Sigmoid colon (tissue), 7 donors: ENCODE data around the gene GPR65. TPM values are rescaled to one million over a fixed set of nuclear protein-coding genes. Genes with fewer than 3 reads are reported as not detected.

Source experiments
- DNase-seq: peaks from one replicate; pipeline ENCODE4 v3.0.0-alpha.2; 2019
- H3K27ac ChIP-seq, 4 donors: fragments of 200-600 bp; sonication (generic); one replicate each; pipeline ENCODE4 v1.5.1; 2016 to 2019; ENCODE audit warnings: mild to moderate bottlenecking in 1 of 4
- H3K27me3 ChIP-seq, 3 donors: fragments of 200-600 bp; sonication (generic); one replicate each; pipeline ENCODE4 v1.5.1; 2019; ENCODE audit warnings: mild to moderate bottlenecking in 1 of 3
- H3K36me3 ChIP-seq, 4 donors: fragments of 200-600 bp; sonication (generic); one replicate each; pipeline ENCODE4 v1.5.1; 2016 to 2019
- H3K4me1 ChIP-seq, 4 donors: fragments of 200-600 bp; sonication (generic); one replicate each; pipeline ENCODE4 v1.5.1; 2017 to 2019
- H3K4me3 ChIP-seq, 4 donors: fragments of 200-600 bp; sonication (generic); one replicate each; pipeline ENCODE4 v1.5.1; 2017 to 2019; ENCODE audit warnings: mild to moderate bottlenecking in 2 of 4, moderate library complexity in 1 of 4
- H3K9me3 ChIP-seq, 4 donors: fragments of 200-600 bp in 3 of 4; sonication (generic) in 3 of 4; one replicate each; pipeline versions ENCODE4 v1.5.1 to v1.6.1; 2013 to 2019
- EP300 ChIP-seq, 4 donors: sonication (generic); formaldehyde crosslinking; IDR thresholded peaks; one replicate each; pipeline ENCODE4 v1.6.1; 2017; ENCODE audit warnings: antibody characterized with exemption in 4 of 4
- POLR2A ChIP-seq, 2 donors: fragments of 450-650 bp; IDR thresholded peaks; one replicate each; pipeline ENCODE4 v1.6.1; 2016; ENCODE audit warnings: antibody characterized with exemption in 2 of 2, mild to moderate bottlenecking in 2 of 2, moderate library complexity in 2 of 2
- POLR2AphosphoS5 ChIP-seq, 4 donors: sonication (generic); formaldehyde crosslinking; IDR thresholded peaks; one replicate each; pipeline ENCODE4 v1.6.1; 2017; ENCODE audit warnings: antibody characterized with exemption in 4 of 4
- WGBS, 2 donors: extraction: QIAGEN DNeasy Blood & Tissue Kit; methylation state at CpG; one replicate each; pipeline ENCODE4 v1.1.7; 2013; 5-methylcytosine and 5-hydroxymethylcytosine counted together
- intact Hi-C: fragments of 100-400 bp; cut with DNase I; formaldehyde crosslinking; loops from one replicate; pipeline ENCODE4 v1.15.1; 2023
- polyA plus RNA-seq, 3 donors: library from polyadenylated mRNA; stranded (reverse); fragments of 200-250 nt; gene quantifications; one replicate each; pipeline ENCODE4 v1.2.3, GENCODE V29; 2013
- total RNA-seq, 4 donors: library from RNA; depleted of rRNA; stranded (reverse); fragments of >200 nt; gene quantifications; one replicate each; pipeline ENCODE4 v1.1.0, GENCODE V29; 2016
- TF ChIP-seq, protein P1 (sequence below), 4 experiments: fragments of 450-650 bp in 3 of 4; fragments of 200-600 bp in 1 of 4; IDR thresholded peaks; one replicate each; pipeline ENCODE4 v1.5.1; 2016 to 2019; ENCODE audit warnings: antibody characterized with exemption in 4 of 4, mild to moderate bottlenecking in 3 of 4, moderate library complexity in 2 of 4
- donor health status: healthy with polysubstance abuse.
- donor health status: Bipolar disorder and iron deficiency.
- donor health status: healthy.

Gene GPR65
- total and polyA plus RNA-seq, 7 donors, result 0.92 to 3.2 (median 1.4) TPM

DNA sequence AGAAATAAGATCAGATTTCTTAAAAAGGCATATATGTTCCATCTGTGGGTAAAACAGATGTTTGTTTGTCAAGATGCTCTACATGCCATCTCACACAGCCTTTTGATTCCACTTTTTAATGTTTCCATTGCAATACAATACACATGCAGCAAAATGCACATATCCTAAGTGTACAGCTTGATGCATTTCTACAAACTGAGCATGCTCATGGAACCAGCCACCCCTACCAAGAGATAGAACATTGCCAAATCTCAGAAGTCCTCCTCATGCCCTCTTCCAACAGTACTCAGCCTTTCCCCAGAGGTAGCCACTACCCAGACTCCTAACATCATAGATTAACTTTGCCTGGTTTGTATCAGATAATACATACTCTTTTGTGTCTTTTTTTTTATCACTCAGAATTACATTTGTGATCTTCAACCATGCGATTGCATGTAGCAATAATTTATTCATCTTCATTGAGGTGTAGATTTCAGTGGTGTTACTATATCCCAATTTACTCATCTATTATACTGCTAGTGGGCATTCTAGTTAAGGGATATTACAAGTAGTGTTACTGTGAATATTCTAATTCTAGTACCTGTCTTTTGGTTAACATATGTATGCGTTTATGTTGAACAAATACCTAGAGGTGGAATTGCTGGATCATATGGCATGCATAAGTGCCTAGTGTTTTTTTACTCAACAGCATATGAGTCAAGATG, 3.3 kb downstream of the GPR65 start:
- Histone ChIP-seq H3K36me3 (no peaks in the 10 kb centered on the region), H3K27me3 (no peaks in the 10 kb centered on the region), H3K27ac (no peak overlapping the region), H3K4me1 (no peaks in the 10 kb centered on the region), H3K9me3 (no peaks in the 10 kb centered on the region), H3K4me3 (no peak overlapping the region)
- DNase-seq, result no peak
- TF ChIP-seq POLR2A (IDR thresholded peaks at IDR 0.05), result no peak
- WGBS, 2 donors, result 93% methylated on average over 2 of the region's 2 CpGs
- intact Hi-C loops, result no loop called here

DNA sequence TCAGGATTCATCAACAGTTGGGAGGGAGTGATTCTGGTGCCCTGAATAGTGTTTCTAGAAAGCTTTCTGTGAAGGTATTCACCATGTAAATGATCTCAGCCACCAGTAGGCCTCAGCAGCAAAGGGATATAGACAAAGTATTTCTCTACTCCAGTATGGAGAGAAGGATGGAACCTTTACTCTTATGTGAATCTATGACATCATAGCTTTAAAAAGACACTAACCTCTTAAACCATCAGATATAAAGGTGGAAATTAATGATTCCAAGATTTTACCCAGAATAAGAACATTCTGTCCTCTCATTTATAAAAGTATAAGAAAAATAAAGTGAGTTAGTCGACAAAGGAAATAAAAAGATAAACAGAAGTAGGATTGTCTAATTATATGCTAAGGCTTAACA, 4.6 kb downstream of the GPR65 start:
- DNase-seq, result no peak
- Histone ChIP-seq H3K9me3 (no peaks in the 10 kb centered on the region), H3K4me1 (peaks cover 0 to 4% (median 0%) of the 10 kb centered on the region in 4 donors), H3K4me3 (no peak overlapping the region), H3K27me3 (no peaks in the 10 kb centered on the region), H3K36me3 (no peaks in the 10 kb centered on the region), H3K27ac (no peak overlapping the region)
- TF ChIP-seq EP300 (IDR thresholded peaks at IDR 0.05), result no peak
- TF ChIP-seq POLR2AphosphoS5 (IDR thresholded peaks at IDR 0.05), result no peak
- TF ChIP-seq POLR2A (IDR thresholded peaks at IDR 0.05), result no peak
- TF ChIP-seq, protein P1, sequence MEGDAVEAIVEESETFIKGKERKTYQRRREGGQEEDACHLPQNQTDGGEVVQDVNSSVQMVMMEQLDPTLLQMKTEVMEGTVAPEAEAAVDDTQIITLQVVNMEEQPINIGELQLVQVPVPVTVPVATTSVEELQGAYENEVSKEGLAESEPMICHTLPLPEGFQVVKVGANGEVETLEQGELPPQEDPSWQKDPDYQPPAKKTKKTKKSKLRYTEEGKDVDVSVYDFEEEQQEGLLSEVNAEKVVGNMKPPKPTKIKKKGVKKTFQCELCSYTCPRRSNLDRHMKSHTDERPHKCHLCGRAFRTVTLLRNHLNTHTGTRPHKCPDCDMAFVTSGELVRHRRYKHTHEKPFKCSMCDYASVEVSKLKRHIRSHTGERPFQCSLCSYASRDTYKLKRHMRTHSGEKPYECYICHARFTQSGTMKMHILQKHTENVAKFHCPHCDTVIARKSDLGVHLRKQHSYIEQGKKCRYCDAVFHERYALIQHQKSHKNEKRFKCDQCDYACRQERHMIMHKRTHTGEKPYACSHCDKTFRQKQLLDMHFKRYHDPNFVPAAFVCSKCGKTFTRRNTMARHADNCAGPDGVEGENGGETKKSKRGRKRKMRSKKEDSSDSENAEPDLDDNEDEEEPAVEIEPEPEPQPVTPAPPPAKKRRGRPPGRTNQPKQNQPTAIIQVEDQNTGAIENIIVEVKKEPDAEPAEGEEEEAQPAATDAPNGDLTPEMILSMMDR (IDR thresholded peaks at IDR 0.05), result no peak
- intact Hi-C loops, result no loop called here
- 88 to 91% methylated on average over 1 of the region's 1 CpG for WGBS, 2 donors

DNA sequence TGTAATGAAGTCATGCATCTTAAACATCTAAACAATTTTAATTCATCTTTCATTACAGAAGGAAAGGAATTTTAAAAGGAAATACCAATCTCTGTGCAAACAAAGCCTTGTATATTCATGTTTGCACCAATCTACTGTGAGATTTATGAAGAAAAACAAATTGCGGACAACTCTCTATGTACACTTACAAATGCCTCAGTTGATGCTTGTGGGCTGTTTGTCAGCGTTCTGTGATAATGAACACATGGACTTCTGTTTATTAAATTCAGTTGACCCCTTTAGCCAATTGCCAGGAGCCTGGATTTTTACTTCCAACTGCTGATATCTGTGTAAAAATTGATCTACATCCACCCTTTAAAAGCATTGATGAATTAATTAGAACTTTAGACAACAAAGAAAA, 5.4 kb downstream of the GPR65 start:
- peaks cover 0 to 4% (median 0%) of the 10 kb centered on the region in 4 donors for H3K4me1 ChIP-seq
- H3K9me3 ChIP-seq, result no peaks in the 10 kb centered on the region
- H3K27ac ChIP-seq, result no peak overlapping the region
- H3K36me3 ChIP-seq, result no peaks in the 10 kb centered on the region
- H3K4me3 ChIP-seq, result no peak overlapping the region
- no peak for TF ChIP-seq POLR2A (IDR thresholded peaks at IDR 0.05)
- TF ChIP-seq, protein P1 (IDR thresholded peaks at IDR 0.05), result no peak
- no peak for TF ChIP-seq EP300 (IDR thresholded peaks at IDR 0.05)
- TF ChIP-seq POLR2AphosphoS5 (IDR thresholded peaks at IDR 0.05), result no peak
- no peak for DNase-seq
- no peaks in the 10 kb centered on the region for H3K27me3 ChIP-seq
- intact Hi-C loops, result loop anchor here (5.0 kb wide), 1 partner anchor 157 kb away; no protein-coding TSS in a partner anchor
- WGBS, 2 donors, result 78 to 87% methylated on average over 2 of the region's 2 CpGs

DNA sequence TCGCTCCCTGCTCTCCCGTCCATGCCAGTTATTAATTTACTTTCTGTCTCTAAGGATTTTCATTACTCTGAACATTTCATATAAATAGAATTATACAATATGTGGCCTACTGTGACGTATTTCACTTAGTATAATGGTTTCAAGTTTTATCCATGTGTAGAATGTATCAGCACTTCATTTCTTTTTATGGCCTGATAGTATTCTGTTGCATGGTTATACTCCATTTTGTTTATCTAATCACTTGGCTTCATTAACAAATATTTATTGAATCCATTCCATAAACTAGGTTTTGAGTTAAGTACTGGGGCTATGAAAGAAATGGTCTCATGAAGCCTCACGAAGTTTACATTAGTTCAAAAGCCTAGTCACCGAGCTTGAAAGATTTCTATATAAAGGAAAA, 7.6 kb downstream of the GPR65 start:
- 73 to 85% methylated on average over 5 of the region's 5 CpGs for WGBS, 2 donors
- no peaks in the 10 kb centered on the region for H3K9me3 ChIP-seq
- intact Hi-C loops, result loop anchor here (5.0 kb wide), 1 partner anchor 155 kb away; no protein-coding TSS in a partner anchor

DNA sequence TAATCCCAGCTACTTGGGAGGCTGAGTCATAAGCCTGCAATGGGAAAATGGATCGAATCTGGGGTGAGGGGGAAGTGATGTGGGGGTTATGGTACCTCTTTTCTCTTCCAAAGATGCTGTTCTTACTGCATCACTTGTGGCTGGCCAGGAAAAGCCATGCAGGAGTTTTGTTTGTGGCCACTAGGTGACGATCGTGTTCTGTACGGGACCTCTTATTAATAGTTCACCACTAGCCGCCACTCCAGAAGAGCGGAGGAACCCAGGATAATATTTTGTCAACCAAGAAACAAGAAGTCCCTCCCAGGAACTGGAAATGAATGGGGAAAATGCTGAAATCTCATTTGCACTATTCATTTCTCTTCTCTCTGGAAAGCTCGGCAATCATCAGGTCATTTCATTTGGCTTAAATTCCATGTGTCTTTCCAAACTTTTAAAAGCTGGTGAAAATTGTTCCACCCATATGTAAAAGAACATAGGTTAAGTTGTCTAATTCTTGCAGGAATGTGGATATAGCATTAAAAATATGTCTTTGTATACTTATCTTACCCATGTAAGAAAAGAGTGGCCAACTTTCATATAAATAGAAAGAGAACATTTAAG, 8.9 kb downstream of the GPR65 start:
- H3K27ac ChIP-seq, result no peak overlapping the region
- DNase-seq, result peak; percentile 78
- TF ChIP-seq POLR2A (IDR thresholded peaks at IDR 0.05), result no peak
- TF ChIP-seq EP300 (IDR thresholded peaks at IDR 0.05), result no peak
- TF ChIP-seq, protein P1 (IDR thresholded peaks at IDR 0.05), result peak in 3 of 4 experiments; percentile 70 to 82 (median 81)
- no peak for TF ChIP-seq POLR2AphosphoS5 (IDR thresholded peaks at IDR 0.05)

More for the DNA sequence above, 7.6 kb downstream of the GPR65 start:
- Histone ChIP-seq H3K27me3 (no peaks in the 10 kb centered on the region), H3K4me3 (no peak overlapping the region), H3K4me1 (peaks cover 0 to 4% (median 0%) of the 10 kb centered on the region in 4 donors), H3K36me3 (no peaks in the 10 kb centered on the region), H3K27ac (no peak overlapping the region)
- no peak for DNase-seq
- TF ChIP-seq EP300 (IDR thresholded peaks at IDR 0.05) (no peak), POLR2AphosphoS5 (IDR thresholded peaks at IDR 0.05) (no peak)
- TF ChIP-seq, protein P1 (IDR thresholded peaks at IDR 0.05), result no peak

More for the DNA sequence above, 8.9 kb downstream of the GPR65 start:
- WGBS, 2 donors, result 7 to 18% methylated on average over 7 of the region's 7 CpGs
- Histone ChIP-seq H3K4me3 (no peak overlapping the region), H3K4me1 (peaks cover 0 to 4% (median 0%) of the 10 kb centered on the region in 4 donors), H3K27me3 (no peaks in the 10 kb centered on the region), H3K9me3 (no peaks in the 10 kb centered on the region), H3K36me3 (no peaks in the 10 kb centered on the region)
- intact Hi-C loops, result loop anchor here (5.0 kb wide), 1 partner anchor 153 kb away; no protein-coding TSS in a partner anchor
